Measurements from ENCODE around the gene EIF4EBP3.

The EIF4EBP3 gene

GRCh38 chr5:140557136-140557805, 9.8 kb downstream of the EIF4EBP3 start, which contains the start of gene SRA1:
SRA1 (minus strand) TSS chr5:140557473; CDS start chr5:140557452, 21 bp downstream.
- peak; percentile 92 for DNase-seq (ENCODE audit: low spot score)

- no peak for DNase-seq (ENCODE audit: low spot score)
Measured at GRCh38 chr5:140557965-140558364, 10.5 kb downstream of the EIF4EBP3 start.

- no peak for DNase-seq (ENCODE audit: low spot score)
Measured at GRCh38 chr5:140558542-140558941, 11.1 kb downstream of the EIF4EBP3 start.

DNA sequence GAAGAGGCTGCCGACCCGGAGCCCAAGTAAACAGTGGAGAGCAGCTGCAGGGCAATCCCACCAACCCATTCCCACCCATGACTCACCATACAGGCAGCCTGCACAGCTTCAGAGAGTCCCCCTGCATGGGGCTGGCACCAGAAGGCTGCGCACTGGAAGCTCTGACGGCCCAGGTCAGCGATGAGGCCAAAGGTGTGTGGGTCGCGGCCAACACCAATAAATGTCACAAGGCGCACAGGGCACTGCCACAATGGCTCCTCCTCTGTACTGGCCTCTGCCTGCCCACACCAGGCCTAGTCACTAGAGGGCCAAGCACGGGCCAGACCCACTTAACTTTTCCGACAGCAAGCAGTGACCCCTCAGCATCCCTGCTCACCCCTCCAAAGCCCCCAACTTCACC, 12.8 kb downstream of the EIF4EBP3 start:
- no peak for DNase-seq (ENCODE audit: low spot score)

- no peak for DNase-seq (ENCODE audit: low spot score)
Measured at GRCh38 chr5:140561753-140562523, 14.5 kb downstream of the EIF4EBP3 start.

- peak; percentile 28 for DNase-seq (ENCODE audit: low spot score)
Measured at GRCh38 chr5:140563596-140563995, 16.1 kb downstream of the EIF4EBP3 start.

GRCh38 chr5:140564196-140565023, 16.9 kb downstream of the EIF4EBP3 start, which contains the start of the genes APBB3 and SLC35A4:
APBB3 (minus strand) TSS chr5:140564598; CDS start chr5:140564245, 353 bp downstream.
SLC35A4 (plus strand) TSS chr5:140564828; CDS start chr5:140567170, 2,342 bp downstream.
- DNase-seq (ENCODE audit: low spot score), result peak; percentile 99

- peak; percentile 69 for DNase-seq (ENCODE audit: low spot score)
Measured at GRCh38 chr5:140565024-140565779, 17.7 kb downstream of the EIF4EBP3 start.

DNA sequence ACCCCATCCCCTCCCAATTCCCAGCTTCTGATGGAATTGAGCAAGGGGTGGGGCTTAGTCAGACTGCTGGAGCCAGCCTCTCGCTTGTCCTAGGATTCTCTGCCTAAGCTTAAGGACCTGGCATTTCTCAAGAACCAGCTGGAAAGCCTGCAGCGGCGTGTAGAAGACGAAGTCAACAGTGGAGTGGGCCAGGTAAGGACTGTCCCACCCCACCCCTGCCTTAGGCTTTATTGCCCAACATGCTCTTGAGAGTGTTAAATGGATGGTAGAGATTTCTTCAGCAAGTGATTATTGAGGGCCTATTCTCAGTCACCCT, 18.3 kb downstream of the EIF4EBP3 start:
- peak; percentile 32 for DNase-seq (ENCODE audit: low spot score)

DNA sequence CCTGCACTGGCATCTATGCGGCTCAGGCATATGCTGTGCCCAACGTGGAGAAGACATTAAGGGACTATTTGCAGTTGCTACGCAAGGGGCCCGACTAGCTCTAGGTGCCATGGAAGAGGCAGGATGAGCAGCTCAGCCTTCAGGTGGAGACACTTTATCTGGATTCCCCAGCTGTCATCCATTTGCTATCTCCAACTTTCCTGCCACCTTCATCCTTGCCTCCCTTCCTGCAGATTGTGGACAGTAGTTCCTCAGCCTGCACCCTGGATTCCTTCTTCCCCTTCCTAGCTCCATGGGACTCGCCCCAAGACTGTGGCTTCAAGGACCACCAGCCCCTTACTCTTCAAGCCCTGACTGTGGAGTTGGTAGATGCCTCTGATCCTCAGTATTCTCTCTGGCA, 19.2 kb downstream of the EIF4EBP3 start:
- DNase-seq (ENCODE audit: low spot score), result no peak

- no peak for DNase-seq (ENCODE audit: low spot score)
Measured at GRCh38 chr5:140567136-140567818, 19.8 kb downstream of the EIF4EBP3 start.

DNA sequence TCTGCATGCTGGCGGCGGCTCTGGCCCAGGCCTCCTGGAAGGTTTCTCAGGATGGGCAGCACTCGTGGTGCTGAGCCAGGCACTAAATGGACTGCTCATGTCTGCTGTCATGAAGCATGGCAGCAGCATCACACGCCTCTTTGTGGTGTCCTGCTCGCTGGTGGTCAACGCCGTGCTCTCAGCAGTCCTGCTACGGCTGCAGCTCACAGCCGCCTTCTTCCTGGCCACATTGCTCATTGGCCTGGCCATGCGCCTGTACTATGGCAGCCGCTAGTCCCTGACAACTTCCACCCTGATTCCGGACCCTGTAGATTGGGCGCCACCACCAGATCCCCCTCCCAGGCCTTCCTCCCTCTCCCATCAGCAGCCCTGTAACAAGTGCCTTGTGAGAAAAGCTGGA, 20.4 kb downstream of the EIF4EBP3 start:
- no peak for DNase-seq (ENCODE audit: low spot score)

DNA sequence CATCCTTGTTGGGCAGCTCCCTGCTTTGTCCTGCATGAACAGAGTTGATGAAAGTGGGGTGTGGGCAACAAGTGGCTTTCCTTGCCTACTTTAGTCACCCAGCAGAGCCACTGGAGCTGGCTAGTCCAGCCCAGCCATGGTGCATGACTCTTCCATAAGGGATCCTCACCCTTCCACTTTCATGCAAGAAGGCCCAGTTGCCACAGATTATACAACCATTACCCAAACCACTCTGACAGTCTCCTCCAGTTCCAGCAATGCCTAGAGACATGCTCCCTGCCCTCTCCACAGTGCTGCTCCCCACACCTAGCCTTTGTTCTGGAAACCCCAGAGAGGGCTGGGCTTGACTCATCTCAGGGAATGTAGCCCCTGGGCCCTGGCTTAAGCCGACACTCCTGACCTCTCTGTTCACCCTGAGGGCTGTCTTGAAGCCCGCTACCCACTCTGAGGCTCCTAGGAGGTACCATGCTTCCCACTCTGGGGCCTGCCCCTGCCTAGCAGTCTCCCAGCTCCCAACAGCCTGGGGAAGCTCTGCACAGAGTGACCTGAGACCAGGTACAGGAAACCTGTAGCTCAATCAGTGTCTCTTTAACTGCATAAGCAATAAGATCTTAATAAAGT, 21.1 kb downstream of the EIF4EBP3 start:
- DNase-seq (ENCODE audit: low spot score), result no peak

GRCh38 chr5:140569197-140569596, 21.7 kb downstream of the EIF4EBP3 start:
- no peak for DNase-seq (ENCODE audit: low spot score)

DNA sequence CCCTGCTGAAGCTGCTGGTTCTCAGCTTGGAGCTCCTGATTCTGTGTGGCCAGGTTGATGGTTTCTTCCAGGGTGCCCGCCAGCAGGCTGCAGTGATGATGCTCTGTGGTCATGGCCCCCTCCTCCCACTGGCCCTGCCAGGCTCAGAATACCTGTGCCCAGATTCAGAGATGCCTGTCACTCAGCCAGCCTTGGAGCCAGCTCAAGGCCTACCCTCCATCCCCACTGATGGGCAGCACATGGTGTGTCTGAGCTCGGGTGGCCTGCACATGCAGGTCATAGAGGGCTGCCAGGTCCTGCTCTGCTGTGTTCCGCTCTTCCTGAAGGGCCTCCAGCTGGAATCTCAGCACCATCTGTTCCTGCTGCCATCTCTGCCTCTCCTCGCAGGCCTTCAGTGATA, 22.6 kb downstream of the EIF4EBP3 start:
- no peak for DNase-seq (ENCODE audit: low spot score)

- no peak for DNase-seq (ENCODE audit: low spot score)
Measured at GRCh38 chr5:140570488-140570887, 23.0 kb downstream of the EIF4EBP3 start.

GRCh38 chr5:140571105-140571504, 23.6 kb downstream of the EIF4EBP3 start:
- DNase-seq (ENCODE audit: low spot score), result no peak

DNA sequence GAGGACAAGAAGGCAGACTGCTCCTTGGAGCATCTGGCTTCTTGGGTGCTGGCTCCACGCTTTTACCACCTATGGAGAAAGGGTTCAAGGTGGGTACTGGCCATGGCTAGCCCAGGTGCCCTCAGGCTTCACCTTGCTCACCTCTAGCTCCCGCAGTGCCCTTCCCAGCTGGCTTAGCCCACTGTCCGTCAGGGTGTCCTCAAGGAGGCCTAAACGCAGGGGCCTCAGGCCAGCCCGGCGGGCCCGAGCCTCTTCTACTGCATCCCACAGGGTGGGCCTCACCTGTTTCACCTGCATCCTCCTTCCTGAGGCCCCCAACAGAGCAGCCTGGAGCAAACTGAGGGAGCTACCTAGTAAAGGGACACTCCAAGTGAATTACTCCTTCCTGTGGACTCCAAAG, 26.2 kb downstream of the EIF4EBP3 start:
- DNase-seq (ENCODE audit: low spot score), result no peak

GRCh38 chr5:140574165-140574564, 26.7 kb downstream of the EIF4EBP3 start:
- no peak for DNase-seq (ENCODE audit: low spot score)

DNA sequence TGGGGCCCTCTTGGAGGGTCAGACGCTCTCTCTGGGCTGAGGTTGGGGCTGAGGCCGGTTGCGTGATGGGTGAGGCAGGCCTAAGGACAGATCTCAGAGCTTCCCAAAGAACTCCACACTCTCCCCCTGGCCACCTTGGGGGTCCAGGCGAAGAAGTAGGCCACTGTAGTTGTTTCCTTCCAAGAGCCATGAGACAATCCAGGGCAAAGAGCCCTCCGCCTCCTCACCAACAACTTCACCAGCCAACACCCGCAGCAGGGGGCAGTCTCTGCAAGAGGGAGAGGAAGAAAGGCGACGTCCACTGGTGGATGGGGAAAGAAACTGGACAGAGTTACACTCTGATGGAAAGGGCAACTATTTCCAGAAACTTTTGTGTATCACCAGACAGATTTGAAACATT, 27.8 kb downstream of the EIF4EBP3 start:
- DNase-seq (ENCODE audit: low spot score), result no peak

GRCh38 chr5:140576776-140577201, 29.3 kb downstream of the EIF4EBP3 start:
- DNase-seq (ENCODE audit: low spot score), result no peak

Data from RKO (cell line).